Liver (tissue), 3 donors: Measurements from ENCODE around the gene CD300LB.

Experiments used
- FOXA1 ChIP-seq: IDR thresholded peaks from 2 replicates; pipeline ENCODE4 v1.6.1; 2016; ENCODE audit warnings: antibody characterized with exemption
- GABPA ChIP-seq, 2 donors: IDR thresholded peaks in 1 of 2; conservative IDR thresholded peaks in 1 of 2; 2 replicates each; pipeline ENCODE4 v1.6.1; 2016; ENCODE audit warnings: antibody characterized with exemption in 2 of 2, mild to moderate bottlenecking in 1 of 2, moderate library complexity in 1 of 2
- HNF4A ChIP-seq, 2 donors: conservative IDR thresholded peaks; 2 replicates each; pipeline ENCODE4 v1.6.1; 2016; ENCODE audit warnings: antibody characterized with exemption in 2 of 2, mild to moderate bottlenecking in 2 of 2
- HNF4G ChIP-seq: IDR thresholded peaks from 2 replicates; pipeline ENCODE4 v1.6.1; 2016; ENCODE audit warnings: antibody characterized with exemption
- RAD21 ChIP-seq, 2 donors: IDR thresholded peaks; 2 replicates each; pipeline ENCODE4 v1.6.1; 2016; ENCODE audit warnings: antibody characterized with exemption in 2 of 2, mild to moderate bottlenecking in 2 of 2
- RXRA ChIP-seq, 2 donors: IDR thresholded peaks; 2 replicates each; pipeline ENCODE4 v1.6.1; 2017 to 2018; ENCODE audit warnings: antibody characterized with exemption in 2 of 2, mild to moderate bottlenecking in 1 of 2
- SP1 ChIP-seq: IDR thresholded peaks from 2 replicates; pipeline ENCODE4 v1.6.1; 2018; ENCODE audit warnings: antibody characterized with exemption, mild to moderate bottlenecking
- TAF1 ChIP-seq: conservative IDR thresholded peaks from 2 replicates; pipeline ENCODE4 v1.6.1; 2016; ENCODE audit warnings: antibody characterized with exemption, mild to moderate bottlenecking
- YY1 ChIP-seq: IDR thresholded peaks from 2 replicates; pipeline ENCODE4 v1.6.1; 2016; ENCODE audit warnings: antibody characterized with exemption, mild to moderate bottlenecking
- TF ChIP-seq, protein P1 (sequence below): fragments of 150-350 bp; IDR thresholded peaks from 2 replicates; pipeline ENCODE4 v1.5.1; 2017; ENCODE audit warnings: improper control_type of control experiment, low read depth, low read length; ENCODE audit not compliant: missing input control
- TF ChIP-seq, protein P2 (sequence below): IDR thresholded peaks from 2 replicates; pipeline ENCODE4 v1.6.1; 2016; ENCODE audit warnings: antibody characterized with exemption
- TF ChIP-seq, protein P3 (sequence below): IDR thresholded peaks from 2 replicates; pipeline ENCODE4 v1.6.1; 2016; ENCODE audit warnings: antibody characterized with exemption, mild to moderate bottlenecking
- donor health status: healthy.
- donor health status: healthy.

DNA sequence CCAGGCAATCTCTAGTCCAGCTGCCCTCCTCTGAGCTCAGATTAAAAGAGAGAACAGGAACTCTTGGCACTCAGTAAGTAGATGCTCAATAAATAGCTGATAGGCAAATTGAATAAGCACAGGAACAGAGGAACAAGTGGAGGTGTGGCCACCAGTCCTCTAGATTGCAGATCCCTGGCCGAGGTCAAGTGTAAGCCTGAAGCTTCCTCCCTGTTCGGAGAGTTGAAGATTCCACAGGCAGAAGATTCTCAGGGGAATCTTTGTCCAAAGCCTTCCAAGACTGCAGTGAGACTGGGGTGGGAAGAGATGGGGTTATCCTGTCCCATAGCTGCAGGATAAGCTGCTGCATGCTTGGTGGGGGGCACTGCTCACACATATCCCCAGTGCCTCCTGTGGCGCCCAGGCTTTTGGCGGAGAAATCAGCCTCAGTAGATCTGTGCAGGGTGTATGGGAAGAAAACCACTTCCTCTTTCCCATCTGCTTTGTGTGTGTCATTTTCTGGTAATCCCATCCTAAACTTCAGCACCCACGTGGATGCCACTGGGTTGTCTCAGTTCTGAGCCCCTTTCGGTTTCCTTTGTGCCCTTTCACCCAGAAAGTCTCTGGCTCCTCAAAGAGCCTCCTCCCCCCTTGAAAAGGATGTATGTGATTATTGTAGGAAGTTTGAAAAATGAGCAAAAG is 52.7 kb downstream of the CD300LB start:
- TF ChIP-seq FOXA1 (no peak), HNF4A (conservative IDR thresholded peaks at IDR 0.05) (no peak), YY1 (no peak), TAF1 (no peak), RAD21 (IDR thresholded peaks at IDR 0.05) (no peak), HNF4G (no peak), SP1 (no peak), RXRA (IDR thresholded peaks at IDR 0.05) (peak in 1 of 2 donors; percentile 18), GABPA (IDR thresholded peaks at IDR 0.05 in 1 of 2, conservative IDR thresholded peaks at IDR 0.05 in 1 of 2) (no peak)
- TF ChIP-seq, protein P1, sequence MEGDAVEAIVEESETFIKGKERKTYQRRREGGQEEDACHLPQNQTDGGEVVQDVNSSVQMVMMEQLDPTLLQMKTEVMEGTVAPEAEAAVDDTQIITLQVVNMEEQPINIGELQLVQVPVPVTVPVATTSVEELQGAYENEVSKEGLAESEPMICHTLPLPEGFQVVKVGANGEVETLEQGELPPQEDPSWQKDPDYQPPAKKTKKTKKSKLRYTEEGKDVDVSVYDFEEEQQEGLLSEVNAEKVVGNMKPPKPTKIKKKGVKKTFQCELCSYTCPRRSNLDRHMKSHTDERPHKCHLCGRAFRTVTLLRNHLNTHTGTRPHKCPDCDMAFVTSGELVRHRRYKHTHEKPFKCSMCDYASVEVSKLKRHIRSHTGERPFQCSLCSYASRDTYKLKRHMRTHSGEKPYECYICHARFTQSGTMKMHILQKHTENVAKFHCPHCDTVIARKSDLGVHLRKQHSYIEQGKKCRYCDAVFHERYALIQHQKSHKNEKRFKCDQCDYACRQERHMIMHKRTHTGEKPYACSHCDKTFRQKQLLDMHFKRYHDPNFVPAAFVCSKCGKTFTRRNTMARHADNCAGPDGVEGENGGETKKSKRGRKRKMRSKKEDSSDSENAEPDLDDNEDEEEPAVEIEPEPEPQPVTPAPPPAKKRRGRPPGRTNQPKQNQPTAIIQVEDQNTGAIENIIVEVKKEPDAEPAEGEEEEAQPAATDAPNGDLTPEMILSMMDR = no peak
- TF ChIP-seq, protein P2, sequence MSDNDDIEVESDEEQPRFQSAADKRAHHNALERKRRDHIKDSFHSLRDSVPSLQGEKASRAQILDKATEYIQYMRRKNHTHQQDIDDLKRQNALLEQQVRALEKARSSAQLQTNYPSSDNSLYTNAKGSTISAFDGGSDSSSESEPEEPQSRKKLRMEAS = peak; percentile 36
- TF ChIP-seq, protein P3, sequence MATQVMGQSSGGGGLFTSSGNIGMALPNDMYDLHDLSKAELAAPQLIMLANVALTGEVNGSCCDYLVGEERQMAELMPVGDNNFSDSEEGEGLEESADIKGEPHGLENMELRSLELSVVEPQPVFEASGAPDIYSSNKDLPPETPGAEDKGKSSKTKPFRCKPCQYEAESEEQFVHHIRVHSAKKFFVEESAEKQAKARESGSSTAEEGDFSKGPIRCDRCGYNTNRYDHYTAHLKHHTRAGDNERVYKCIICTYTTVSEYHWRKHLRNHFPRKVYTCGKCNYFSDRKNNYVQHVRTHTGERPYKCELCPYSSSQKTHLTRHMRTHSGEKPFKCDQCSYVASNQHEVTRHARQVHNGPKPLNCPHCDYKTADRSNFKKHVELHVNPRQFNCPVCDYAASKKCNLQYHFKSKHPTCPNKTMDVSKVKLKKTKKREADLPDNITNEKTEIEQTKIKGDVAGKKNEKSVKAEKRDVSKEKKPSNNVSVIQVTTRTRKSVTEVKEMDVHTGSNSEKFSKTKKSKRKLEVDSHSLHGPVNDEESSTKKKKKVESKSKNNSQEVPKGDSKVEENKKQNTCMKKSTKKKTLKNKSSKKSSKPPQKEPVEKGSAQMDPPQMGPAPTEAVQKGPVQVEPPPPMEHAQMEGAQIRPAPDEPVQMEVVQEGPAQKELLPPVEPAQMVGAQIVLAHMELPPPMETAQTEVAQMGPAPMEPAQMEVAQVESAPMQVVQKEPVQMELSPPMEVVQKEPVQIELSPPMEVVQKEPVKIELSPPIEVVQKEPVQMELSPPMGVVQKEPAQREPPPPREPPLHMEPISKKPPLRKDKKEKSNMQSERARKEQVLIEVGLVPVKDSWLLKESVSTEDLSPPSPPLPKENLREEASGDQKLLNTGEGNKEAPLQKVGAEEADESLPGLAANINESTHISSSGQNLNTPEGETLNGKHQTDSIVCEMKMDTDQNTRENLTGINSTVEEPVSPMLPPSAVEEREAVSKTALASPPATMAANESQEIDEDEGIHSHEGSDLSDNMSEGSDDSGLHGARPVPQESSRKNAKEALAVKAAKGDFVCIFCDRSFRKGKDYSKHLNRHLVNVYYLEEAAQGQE = no peak
